A673 (cell line): ENCODE results near the gene KCNQ1. TPM values are rescaled to one million over a fixed set of nuclear protein-coding genes. Genes with fewer than 3 reads are reported as not detected.

Experiments used
- BruUV-seq: library from RNA; stranded (reverse); fragments of 400-500 nt; replicated peaks from 2 replicates; lab custom pipeline; 2021; lab: Mats Ljungman, UMichigan
- CTCF ChIA-PET: fragments of 300-600 bp; sonication (Branson Sonifier 250); formaldehyde crosslinking; loops from one replicate; lab custom pipeline; 2022; ENCODE audit warnings: antibody characterized with exemption; lab: Charles Lee
- POLR2A ChIA-PET: fragments of 300-600 bp; sonication (Branson Sonifier 250); formaldehyde crosslinking; loops from one replicate; lab custom pipeline; 2022; ENCODE audit warnings: antibody characterized with exemption; ENCODE audit not compliant: low non-redundant PET; lab: Charles Lee
- DNase-seq: peaks from one replicate; pipeline ENCODE4 v3.0.0-alpha.2; 2015; ENCODE audit warnings: low spot score
- H3K27ac ChIP-seq: fragments of 200-600 bp; sonication (generic); 2 replicates; pipeline ENCODE4 v1.5.1; 2016; ENCODE audit warnings: mixed run types, low read depth, mild to moderate bottlenecking, mixed read lengths, antibody characterized with exemption, low read length; ENCODE audit not compliant: poor library complexity, severe bottlenecking
- H3K27me3 ChIP-seq: fragments of 200-600 bp; sonication (generic); replicated peaks from 2 replicates; pipeline ENCODE4 v1.6.1; 2017; ENCODE audit warnings: mixed run types, low read depth, mild to moderate bottlenecking, mixed read lengths, antibody characterized with exemption, low read length; ENCODE audit not compliant: insufficient read depth, poor library complexity
- H3K36me3 ChIP-seq: fragments of 200-600 bp; sonication (generic); 2 replicates; pipeline ENCODE4 v1.6.1; 2016; ENCODE audit warnings: mixed run types, mild to moderate bottlenecking, mixed read lengths, antibody characterized with exemption, low read length; ENCODE audit not compliant: insufficient read depth, poor library complexity, severe bottlenecking
- H3K4me1 ChIP-seq: fragments of 200-600 bp; sonication (generic); 2 replicates; pipeline ENCODE4 v1.6.1; 2017; ENCODE audit warnings: mixed run types, mild to moderate bottlenecking, mixed read lengths, antibody characterized with exemption, low read length; ENCODE audit not compliant: insufficient read depth, poor library complexity, severe bottlenecking
- H3K4me3 ChIP-seq: fragments of 200-600 bp; sonication (generic); 2 replicates; pipeline ENCODE4 v1.5.1; 2016; ENCODE audit warnings: low read depth, mixed run types, mild to moderate bottlenecking, mixed read lengths, low read length; ENCODE audit not compliant: poor library complexity, severe bottlenecking
- H3K9me3 ChIP-seq: fragments of 200-600 bp; sonication (generic); 2 replicates; pipeline ENCODE4 v1.6.1; 2016; ENCODE audit warnings: mixed run types, low read depth, mild to moderate bottlenecking, mixed read lengths, antibody characterized with exemption, low read length; ENCODE audit not compliant: poor library complexity, severe bottlenecking
- EZH2 ChIP-seq: fragments of 200-600 bp; sonication (generic); IDR thresholded peaks from 2 replicates; pipeline ENCODE4 v1.6.1; 2017; ENCODE audit warnings: borderline replicate concordance, low read depth, mild to moderate bottlenecking, mixed read lengths, antibody characterized with exemption, low read length; ENCODE audit not compliant: poor library complexity, severe bottlenecking
- intact Hi-C: fragments of 100-400 bp; cut with micrococcal nuclease; formaldehyde crosslinking; loops from one replicate; pipeline ENCODE4 v1.10.0; 2022; ENCODE audit not compliant: unreplicated experiment
- total RNA-seq: library from RNA; stranded (reverse); gene quantifications from 2 replicates; pipeline ENCODE4 v1.2.3, GENCODE V29; 2021
- TF ChIP-seq, protein P1 (sequence below): fragments of 300-800, 200-600 bp; sonication (generic); conservative IDR thresholded peaks from 2 replicates; pipeline ENCODE4 v1.5.1; 2017; ENCODE audit warnings: low read depth, mild to moderate bottlenecking, antibody characterized with exemption, low read length, moderate library complexity, mixed read lengths

Gene KCNQ1
- total RNA-seq, 1 experiment from 2014 or later: not detected

DNA sequence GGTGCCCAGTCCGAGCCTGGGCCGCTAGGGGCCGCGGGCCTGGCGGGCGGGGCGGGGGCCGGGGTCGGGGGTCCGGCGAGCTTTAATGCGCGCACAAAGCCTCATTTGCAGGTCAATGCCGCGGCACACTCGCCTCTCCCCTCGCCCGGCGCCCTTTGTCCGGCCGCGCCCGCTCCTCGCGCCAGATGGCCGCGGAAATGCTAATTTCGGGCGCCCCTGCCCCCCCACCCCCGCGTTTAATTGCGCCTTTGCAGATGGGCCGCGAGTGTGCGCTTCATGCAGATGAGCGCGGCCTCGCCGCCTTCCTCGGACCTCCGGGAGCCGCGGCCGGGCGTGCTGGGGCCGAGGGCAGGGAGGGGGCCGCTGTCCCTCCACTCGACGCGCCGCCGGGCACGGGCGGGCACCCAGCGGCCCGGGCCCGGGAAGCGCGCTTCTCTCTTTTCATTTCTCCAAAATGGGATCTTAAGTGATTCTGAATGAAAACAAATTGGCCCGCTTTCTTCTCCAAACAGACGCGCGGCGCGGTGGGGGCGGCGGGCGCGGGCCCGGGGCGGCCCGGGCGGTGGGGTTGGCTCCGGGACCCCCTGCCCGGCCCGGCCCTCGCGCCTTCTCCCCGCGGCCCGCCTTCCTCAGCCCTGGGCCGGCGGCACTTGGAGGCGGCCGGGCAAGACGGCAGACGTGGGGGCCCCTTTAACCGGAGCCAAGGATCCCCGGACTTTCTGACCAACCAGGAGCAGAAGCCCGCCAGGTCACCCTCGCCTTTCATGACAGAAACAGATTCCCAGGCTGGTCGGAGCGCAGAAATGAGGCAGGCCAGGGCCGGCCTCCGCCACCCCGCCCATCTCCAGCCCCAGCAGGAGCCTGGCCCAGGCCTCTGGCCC is 417.8 kb downstream of the KCNQ1 start:
- Histone ChIP-seq H3K27ac (no peak overlapping the region), H3K36me3 (no peaks in the 10 kb centered on the region), H3K4me3 (no peak overlapping the region), H3K27me3 (peaks cover 37% of the 10 kb centered on the region), H3K9me3 (no peaks in the 10 kb centered on the region), H3K4me1 (no peaks in the 10 kb centered on the region)
- no TSS peak for BruUV-seq
- ChIA-PET POLR2A (no interaction called here), CTCF (no interaction called here)
- intact Hi-C loops: no loop called here
- TF ChIP-seq, protein P1, sequence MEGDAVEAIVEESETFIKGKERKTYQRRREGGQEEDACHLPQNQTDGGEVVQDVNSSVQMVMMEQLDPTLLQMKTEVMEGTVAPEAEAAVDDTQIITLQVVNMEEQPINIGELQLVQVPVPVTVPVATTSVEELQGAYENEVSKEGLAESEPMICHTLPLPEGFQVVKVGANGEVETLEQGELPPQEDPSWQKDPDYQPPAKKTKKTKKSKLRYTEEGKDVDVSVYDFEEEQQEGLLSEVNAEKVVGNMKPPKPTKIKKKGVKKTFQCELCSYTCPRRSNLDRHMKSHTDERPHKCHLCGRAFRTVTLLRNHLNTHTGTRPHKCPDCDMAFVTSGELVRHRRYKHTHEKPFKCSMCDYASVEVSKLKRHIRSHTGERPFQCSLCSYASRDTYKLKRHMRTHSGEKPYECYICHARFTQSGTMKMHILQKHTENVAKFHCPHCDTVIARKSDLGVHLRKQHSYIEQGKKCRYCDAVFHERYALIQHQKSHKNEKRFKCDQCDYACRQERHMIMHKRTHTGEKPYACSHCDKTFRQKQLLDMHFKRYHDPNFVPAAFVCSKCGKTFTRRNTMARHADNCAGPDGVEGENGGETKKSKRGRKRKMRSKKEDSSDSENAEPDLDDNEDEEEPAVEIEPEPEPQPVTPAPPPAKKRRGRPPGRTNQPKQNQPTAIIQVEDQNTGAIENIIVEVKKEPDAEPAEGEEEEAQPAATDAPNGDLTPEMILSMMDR: no peak
- TF ChIP-seq EZH2: peak; percentile 24
- DNase-seq: no peak

DNA sequence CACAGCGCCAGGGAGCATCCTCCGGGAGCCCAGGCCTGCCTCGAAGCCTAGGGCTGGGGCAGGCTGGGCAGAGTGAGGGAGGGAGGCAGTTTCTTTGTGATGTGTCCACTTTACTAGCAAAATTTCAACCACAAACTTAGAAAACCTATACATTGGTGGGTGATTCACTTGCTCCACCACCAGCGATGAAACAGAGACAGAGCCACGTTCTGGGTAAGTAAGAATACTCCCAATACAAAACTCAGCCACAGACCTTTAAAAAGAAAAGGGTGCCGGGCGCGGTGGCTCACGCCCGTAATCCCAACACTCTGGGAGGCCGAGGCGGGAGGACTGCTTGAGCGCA is 418.4 kb downstream of the KCNQ1 start:
- TF ChIP-seq EZH2: no peak
- TF ChIP-seq, protein P1: no peak
- no peaks in the 10 kb centered on the region for H3K36me3 ChIP-seq
- CTCF ChIA-PET: no interaction called here
- H3K4me1 ChIP-seq: no peaks in the 10 kb centered on the region
- no peak overlapping the region for H3K27ac ChIP-seq
- intact Hi-C loops: no loop called here
- no peak overlapping the region for H3K4me3 ChIP-seq
- DNase-seq: no peak
- H3K9me3 ChIP-seq: no peaks in the 10 kb centered on the region
- H3K27me3 ChIP-seq: peaks cover 37% of the 10 kb centered on the region
- BruUV-seq: no TSS peak
- POLR2A ChIA-PET: no interaction called here

- Histone ChIP-seq H3K9me3 (no peaks in the 10 kb centered on the region), H3K4me3 (no peak overlapping the region), H3K27me3 (peaks cover 45% of the 10 kb centered on the region), H3K36me3 (no peaks in the 10 kb centered on the region), H3K27ac (no peak overlapping the region), H3K4me1 (no peaks in the 10 kb centered on the region)
- no peak for DNase-seq
- no TSS peak for BruUV-seq
- ChIA-PET POLR2A (no interaction called here), CTCF (no interaction called here)
- TF ChIP-seq, protein P1: no peak
- TF ChIP-seq EZH2: no peak
- intact Hi-C loops: no loop called here
These were observed 420.1 kb downstream of the KCNQ1 start for GRCh38 chr11:2864901-2865300.
